ENCODE results near the gene KIF22.

DNA sequence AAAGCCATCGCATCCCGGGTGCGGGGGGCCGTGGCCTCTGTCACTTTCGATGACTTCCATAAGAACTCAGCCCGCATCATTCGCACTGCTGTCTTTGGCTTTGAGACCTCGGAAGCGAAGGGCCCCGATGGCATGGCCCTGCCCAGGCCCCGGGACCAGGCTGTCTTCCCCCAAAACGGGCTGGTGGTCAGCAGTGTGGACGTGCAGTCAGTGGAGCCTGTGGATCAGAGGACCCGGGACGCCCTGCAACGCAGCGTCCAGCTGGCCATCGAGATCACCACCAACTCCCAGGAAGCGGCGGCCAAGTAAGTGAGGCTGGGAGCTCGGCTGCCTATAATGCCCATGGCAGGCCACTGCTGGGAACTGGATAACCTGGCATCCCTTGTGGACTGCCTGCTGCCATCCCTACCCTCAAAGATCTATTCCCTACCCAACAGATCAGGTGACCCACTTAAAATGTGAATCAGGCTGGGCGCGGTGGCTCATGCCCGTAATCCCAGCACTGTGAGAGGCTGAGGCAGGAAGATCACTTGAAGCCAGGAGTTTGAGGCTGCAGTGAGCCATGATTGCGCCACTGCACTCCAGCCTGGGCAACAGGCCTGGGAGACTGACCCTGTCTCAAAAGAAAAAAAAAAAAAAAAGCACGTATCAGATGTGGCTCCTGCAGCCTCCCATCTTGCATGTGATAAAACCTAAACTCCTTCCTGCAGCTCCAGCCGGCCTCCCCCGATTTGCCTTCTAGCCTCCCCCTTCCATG lies 54.2 kb downstream of the KIF22 start:
- TF ChIP-seq, protein P1, sequence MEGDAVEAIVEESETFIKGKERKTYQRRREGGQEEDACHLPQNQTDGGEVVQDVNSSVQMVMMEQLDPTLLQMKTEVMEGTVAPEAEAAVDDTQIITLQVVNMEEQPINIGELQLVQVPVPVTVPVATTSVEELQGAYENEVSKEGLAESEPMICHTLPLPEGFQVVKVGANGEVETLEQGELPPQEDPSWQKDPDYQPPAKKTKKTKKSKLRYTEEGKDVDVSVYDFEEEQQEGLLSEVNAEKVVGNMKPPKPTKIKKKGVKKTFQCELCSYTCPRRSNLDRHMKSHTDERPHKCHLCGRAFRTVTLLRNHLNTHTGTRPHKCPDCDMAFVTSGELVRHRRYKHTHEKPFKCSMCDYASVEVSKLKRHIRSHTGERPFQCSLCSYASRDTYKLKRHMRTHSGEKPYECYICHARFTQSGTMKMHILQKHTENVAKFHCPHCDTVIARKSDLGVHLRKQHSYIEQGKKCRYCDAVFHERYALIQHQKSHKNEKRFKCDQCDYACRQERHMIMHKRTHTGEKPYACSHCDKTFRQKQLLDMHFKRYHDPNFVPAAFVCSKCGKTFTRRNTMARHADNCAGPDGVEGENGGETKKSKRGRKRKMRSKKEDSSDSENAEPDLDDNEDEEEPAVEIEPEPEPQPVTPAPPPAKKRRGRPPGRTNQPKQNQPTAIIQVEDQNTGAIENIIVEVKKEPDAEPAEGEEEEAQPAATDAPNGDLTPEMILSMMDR (IDR thresholded peaks at IDR 0.05; ENCODE audit: insufficient read depth, low read length, poor library complexity, severe bottlenecking), result no peak
- no peak for TF ChIP-seq EZH2phosphoT487 (conservative IDR thresholded peaks at IDR 0.05; ENCODE audit: low read length)

Data from SU-DHL-6 (cell line).